ENCODE results near the gene THAP7.

Gene THAP7

DNA sequence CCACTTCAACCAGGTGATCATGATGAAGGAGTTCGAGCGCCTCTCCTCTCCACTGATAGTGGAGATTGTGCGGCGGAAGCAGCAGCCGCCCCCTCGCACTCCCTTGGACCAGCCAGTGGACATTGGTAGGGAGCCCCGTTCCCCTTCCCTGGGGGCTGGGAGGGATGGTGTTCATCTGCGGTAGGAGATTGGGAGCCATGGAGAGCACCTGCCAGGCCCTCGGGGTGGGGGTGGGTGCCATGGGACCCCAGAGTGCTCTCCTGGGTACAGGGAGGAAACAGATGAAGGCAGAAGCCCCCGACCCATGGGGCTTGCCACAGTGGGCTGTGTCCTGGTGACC, 7.0 kb downstream of the THAP7 start:
- DNase-seq (ENCODE audit: low read depth, low spot score) = no peak
- TF ChIP-seq, protein P1, sequence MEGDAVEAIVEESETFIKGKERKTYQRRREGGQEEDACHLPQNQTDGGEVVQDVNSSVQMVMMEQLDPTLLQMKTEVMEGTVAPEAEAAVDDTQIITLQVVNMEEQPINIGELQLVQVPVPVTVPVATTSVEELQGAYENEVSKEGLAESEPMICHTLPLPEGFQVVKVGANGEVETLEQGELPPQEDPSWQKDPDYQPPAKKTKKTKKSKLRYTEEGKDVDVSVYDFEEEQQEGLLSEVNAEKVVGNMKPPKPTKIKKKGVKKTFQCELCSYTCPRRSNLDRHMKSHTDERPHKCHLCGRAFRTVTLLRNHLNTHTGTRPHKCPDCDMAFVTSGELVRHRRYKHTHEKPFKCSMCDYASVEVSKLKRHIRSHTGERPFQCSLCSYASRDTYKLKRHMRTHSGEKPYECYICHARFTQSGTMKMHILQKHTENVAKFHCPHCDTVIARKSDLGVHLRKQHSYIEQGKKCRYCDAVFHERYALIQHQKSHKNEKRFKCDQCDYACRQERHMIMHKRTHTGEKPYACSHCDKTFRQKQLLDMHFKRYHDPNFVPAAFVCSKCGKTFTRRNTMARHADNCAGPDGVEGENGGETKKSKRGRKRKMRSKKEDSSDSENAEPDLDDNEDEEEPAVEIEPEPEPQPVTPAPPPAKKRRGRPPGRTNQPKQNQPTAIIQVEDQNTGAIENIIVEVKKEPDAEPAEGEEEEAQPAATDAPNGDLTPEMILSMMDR (IDR thresholded peaks at IDR 0.05; ENCODE audit: low read depth, low read length) = no peak
- H3K4me3 ChIP-seq (ENCODE audit: low read depth, low read length) = no peak overlapping the region
- in situ Hi-C loops (cut with HindIII; ENCODE audit: low sequenced_read_pairs) = no loop called here

DNA sequence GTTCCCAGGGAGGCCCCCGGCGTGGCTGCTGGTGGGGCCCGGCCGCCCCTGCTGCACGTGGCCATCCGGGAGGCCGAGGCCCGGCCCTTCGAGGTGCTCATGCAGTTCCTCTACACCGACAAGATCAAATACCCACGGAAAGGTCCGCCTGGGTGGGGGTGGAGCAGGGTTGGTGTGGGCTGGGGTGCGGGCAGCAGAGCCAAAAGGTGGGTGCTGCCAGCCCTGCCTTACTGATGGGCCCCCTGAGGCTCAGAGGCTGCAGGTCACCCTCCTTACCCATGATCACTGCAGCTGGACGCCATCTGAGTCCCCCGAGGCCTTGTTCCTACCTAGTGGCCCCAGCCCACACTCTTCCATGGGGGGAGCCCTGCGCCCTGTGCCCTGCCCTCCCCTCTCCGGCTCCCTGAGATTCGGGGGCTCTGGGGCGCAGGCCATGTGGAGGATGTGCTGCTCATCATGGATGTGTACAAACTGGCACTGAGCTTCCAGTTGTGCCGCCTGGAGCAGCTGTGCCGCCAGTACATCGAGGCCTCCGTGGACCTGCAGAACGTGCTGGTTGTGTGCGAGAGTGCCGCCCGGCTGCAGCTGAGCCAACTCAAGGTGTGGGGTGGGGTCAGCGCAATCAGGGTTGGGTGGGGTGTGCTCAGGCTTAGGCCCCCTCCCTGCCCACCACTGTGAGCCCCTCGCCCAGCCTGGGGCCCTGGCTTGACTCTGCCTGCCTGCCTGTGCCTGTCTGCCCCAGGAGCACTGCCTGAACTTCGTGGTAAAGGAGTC, 7.6 kb downstream of the THAP7 start:
- no peak overlapping the region for H3K4me3 ChIP-seq (ENCODE audit: low read depth, low read length)
- in situ Hi-C loops (cut with HindIII; ENCODE audit: low sequenced_read_pairs) = no loop called here

DNA sequence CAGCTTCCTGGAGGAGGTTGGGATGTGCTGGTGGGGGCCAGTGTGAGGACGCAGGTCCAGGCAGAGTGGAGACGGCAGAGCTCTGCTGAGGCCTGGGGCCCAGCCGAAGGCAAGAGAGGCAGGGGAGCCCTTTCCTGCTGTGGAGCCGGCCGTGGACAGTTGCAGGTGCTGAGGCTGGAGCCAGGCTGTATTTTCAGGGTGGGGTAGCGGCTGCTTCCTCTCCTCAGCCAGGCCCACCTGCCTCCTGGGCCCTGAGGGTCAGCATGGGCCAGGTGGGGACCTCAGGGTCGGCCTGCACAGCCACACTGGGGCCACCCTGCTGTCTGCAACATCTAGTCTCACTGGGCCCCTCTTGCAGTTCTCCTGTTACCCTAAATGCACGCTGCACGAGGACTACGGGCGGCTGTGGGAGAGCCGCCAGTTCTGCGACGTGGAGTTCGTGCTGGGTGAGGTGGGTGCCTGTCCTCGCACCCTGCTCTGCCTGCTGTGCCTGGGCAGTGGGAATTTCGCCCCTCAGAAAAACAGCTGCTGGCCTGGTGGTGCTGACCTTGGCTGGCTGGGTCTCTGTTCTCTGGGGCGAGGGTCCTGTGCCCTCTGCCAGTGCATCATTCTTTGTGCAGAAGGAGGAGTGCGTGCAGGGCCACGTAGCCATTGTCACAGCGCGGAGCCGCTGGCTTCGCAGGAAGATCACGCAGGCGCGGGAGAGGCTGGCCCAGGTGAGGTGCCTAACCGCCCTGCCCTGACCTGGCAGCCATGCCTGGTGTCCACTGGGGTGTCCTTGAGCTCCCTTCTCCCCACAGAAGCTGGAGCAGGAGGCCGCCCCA, 8.4 kb downstream of the THAP7 start:
- TF ChIP-seq, protein P1 (IDR thresholded peaks at IDR 0.05; ENCODE audit: low read depth, low read length) = no peak
- no peak overlapping the region for H3K4me3 ChIP-seq (ENCODE audit: low read depth, low read length)
- DNase-seq (ENCODE audit: low read depth, low spot score) = no peak
- in situ Hi-C loops (cut with HindIII; ENCODE audit: low sequenced_read_pairs) = no loop called here

More for the DNA sequence above, 7.6 kb downstream of the THAP7 start:
- DNase-seq (ENCODE audit: low read depth, low spot score) = no peak
- TF ChIP-seq, protein P1 (IDR thresholded peaks at IDR 0.05; ENCODE audit: low read depth, low read length) = no peak

DNA sequence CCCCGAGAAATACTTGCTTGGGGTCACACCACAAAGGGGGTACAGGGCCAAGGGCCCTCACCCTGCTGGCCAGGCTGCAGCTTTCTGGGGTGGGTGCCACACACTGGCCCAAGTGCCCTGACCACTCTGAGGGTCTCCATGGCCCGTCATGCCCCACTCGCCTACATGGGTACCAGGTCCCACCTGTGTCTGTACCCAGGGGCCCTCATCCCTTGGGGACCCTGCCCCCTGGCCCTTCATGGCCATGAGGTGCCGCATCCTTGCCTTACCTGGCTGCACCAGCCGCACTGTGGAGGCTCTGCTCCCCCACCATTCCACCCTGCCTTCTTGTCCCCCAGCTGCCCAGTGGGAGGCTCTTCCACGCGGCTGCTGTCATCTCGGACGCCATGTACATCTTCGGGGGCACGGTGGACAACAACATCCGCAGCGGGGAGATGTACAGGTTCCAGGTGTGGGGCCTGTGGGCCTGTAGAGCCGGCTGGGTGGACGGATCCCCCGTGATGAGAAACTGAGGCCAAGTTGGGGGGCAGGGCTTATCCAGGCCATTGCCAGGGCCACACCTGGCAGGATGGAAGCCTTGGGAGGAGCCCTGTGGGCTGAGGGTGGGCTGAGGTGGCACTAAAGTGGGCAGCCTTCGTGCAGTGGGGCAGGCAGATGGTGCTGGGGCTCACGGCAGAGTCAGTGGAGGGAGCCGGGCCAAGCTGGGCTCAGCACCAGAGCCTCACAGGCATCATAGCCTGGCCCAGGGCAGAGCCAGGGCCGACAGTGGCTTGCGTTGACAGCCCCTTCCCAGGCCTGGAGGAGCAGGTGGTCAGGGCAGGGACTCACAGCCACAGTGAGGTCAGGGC, 9.2 kb downstream of the THAP7 start:
- in situ Hi-C loops (cut with HindIII; ENCODE audit: low sequenced_read_pairs) = no loop called here
- TF ChIP-seq, protein P1 (IDR thresholded peaks at IDR 0.05; ENCODE audit: low read depth, low read length) = no peak
- no peak for DNase-seq (ENCODE audit: low read depth, low spot score)
- no peak overlapping the region for H3K4me3 ChIP-seq (ENCODE audit: low read depth, low read length)

DNA sequence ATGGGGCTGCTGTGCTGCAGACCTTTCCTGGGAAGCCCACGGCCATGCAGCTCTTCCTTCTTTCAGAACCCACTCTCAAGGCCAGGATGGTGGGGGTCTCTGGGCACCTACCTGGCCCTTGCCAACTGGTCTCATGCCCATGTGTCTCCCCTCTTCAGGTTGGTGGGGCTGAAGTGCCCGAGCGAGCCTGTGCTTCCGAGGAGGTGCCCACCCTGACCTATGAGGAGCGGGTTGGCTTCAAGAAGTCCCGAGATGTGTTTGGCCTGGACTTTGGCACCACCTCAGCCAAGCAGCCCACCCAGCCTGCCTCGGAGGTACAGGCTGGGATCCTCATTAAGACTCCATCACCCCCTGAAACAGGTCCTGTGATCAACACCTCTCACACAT, 9.9 kb downstream of the THAP7 start:
- no peak for DNase-seq (ENCODE audit: low read depth, low spot score)
- TF ChIP-seq, protein P1 (IDR thresholded peaks at IDR 0.05; ENCODE audit: low read depth, low read length) = no peak
- in situ Hi-C loops (cut with HindIII; ENCODE audit: low sequenced_read_pairs) = no loop called here
- H3K4me3 ChIP-seq (ENCODE audit: low read depth, low read length) = no peak overlapping the region

Measured in astrocyte of the spinal cord (primary cell).